Measurements from ENCODE around the gene FSTL4.

Gene FSTL4

GRCh38 chr5:133469846-133470245, 142.5 kb downstream of the FSTL4 start:
- H2AFZ ChIP-seq (ENCODE audit: low read length): no peak overlapping the region
- H3K36me3 ChIP-seq (ENCODE audit: insufficient read depth, low read length): no peaks in the 10 kb centered on the region
- H3K79me2 ChIP-seq (ENCODE audit: insufficient read depth, low read length): no peaks in the 10 kb centered on the region
- TF ChIP-seq CTCF (IDR thresholded peaks at IDR 0.05; ENCODE audit: low read length): no peak
- TF ChIP-seq EZH2 (IDR thresholded peaks at IDR 0.05; ENCODE audit: borderline replicate concordance, low read length): no peak
- no peaks in the 10 kb centered on the region for H3K4me1 ChIP-seq (ENCODE audit: insufficient read depth, low read length, severe bottlenecking)
- no peaks in the 10 kb centered on the region for H3F3A ChIP-seq (ENCODE audit: insufficient read depth, low read length)
- H3K4me2 ChIP-seq (ENCODE audit: low read length): no peak overlapping the region
- no peak overlapping the region for H3K4me3 ChIP-seq (ENCODE audit: low read depth, low read length, poor library complexity, severe bottlenecking)
- no peak overlapping the region for H3K27ac ChIP-seq (ENCODE audit: low read depth, low read length, poor library complexity, severe bottlenecking)
- H3K27me3 ChIP-seq (ENCODE audit: insufficient read depth, low read length): no peaks in the 10 kb centered on the region
- no peaks in the 10 kb centered on the region for H3K9me3 ChIP-seq (ENCODE audit: low read length)
- H3K9me2 ChIP-seq (ENCODE audit: low read depth, low read length): no peaks in the 10 kb centered on the region
- no peak overlapping the region for H3K9ac ChIP-seq (ENCODE audit: low read length)
- no peaks in the 10 kb centered on the region for H4K20me1 ChIP-seq (ENCODE audit: insufficient read depth, low read length)

- Histone ChIP-seq H3K27me3 (ENCODE audit: insufficient read depth, low read length) (no peaks in the 10 kb centered on the region), H3K4me3 (ENCODE audit: low read depth, low read length, poor library complexity, severe bottlenecking) (no peak overlapping the region), H3K79me2 (ENCODE audit: insufficient read depth, low read length) (no peaks in the 10 kb centered on the region), H2AFZ (ENCODE audit: low read length) (no peak overlapping the region), H3K9ac (ENCODE audit: low read length) (no peak overlapping the region), H3K4me2 (ENCODE audit: low read length) (no peak overlapping the region), H3K4me1 (ENCODE audit: insufficient read depth, low read length, severe bottlenecking) (no peaks in the 10 kb centered on the region), H3K36me3 (ENCODE audit: insufficient read depth, low read length) (no peaks in the 10 kb centered on the region), H3K9me3 (ENCODE audit: low read length) (no peaks in the 10 kb centered on the region), H3F3A (ENCODE audit: insufficient read depth, low read length) (no peaks in the 10 kb centered on the region), H3K27ac (ENCODE audit: low read depth, low read length, poor library complexity, severe bottlenecking) (no peak overlapping the region), H3K9me2 (ENCODE audit: low read depth, low read length) (no peaks in the 10 kb centered on the region), H4K20me1 (ENCODE audit: insufficient read depth, low read length) (no peaks in the 10 kb centered on the region)
- no peak for TF ChIP-seq EZH2 (IDR thresholded peaks at IDR 0.05; ENCODE audit: borderline replicate concordance, low read length)
Observed at GRCh38 chr5:133469252-133469651, 143.1 kb downstream of the FSTL4 start.

- H3K27ac ChIP-seq (ENCODE audit: low read depth, low read length, poor library complexity, severe bottlenecking): no peak overlapping the region
- TF ChIP-seq CTCF (IDR thresholded peaks at IDR 0.05; ENCODE audit: low read length): no peak
- TF ChIP-seq EZH2 (IDR thresholded peaks at IDR 0.05; ENCODE audit: borderline replicate concordance, low read length): no peak
- H3F3A ChIP-seq (ENCODE audit: insufficient read depth, low read length): no peaks in the 10 kb centered on the region
- H3K27me3 ChIP-seq (ENCODE audit: insufficient read depth, low read length): no peaks in the 10 kb centered on the region
- H3K4me1 ChIP-seq (ENCODE audit: insufficient read depth, low read length, severe bottlenecking): no peaks in the 10 kb centered on the region
- no peaks in the 10 kb centered on the region for H3K9me3 ChIP-seq (ENCODE audit: low read length)
- no peaks in the 10 kb centered on the region for H4K20me1 ChIP-seq (ENCODE audit: insufficient read depth, low read length)
- H3K4me2 ChIP-seq (ENCODE audit: low read length): no peak overlapping the region
- H3K36me3 ChIP-seq (ENCODE audit: insufficient read depth, low read length): no peaks in the 10 kb centered on the region
- no peak overlapping the region for H3K4me3 ChIP-seq (ENCODE audit: low read depth, low read length, poor library complexity, severe bottlenecking)
- H3K9me2 ChIP-seq (ENCODE audit: low read depth, low read length): no peaks in the 10 kb centered on the region
- no peak overlapping the region for H2AFZ ChIP-seq (ENCODE audit: low read length)
- H3K9ac ChIP-seq (ENCODE audit: low read length): no peak overlapping the region
- H3K79me2 ChIP-seq (ENCODE audit: insufficient read depth, low read length): no peaks in the 10 kb centered on the region
Observed at GRCh38 chr5:133468596-133468995, 143.7 kb downstream of the FSTL4 start.

GRCh38 chr5:133467826-133468463, 144.4 kb downstream of the FSTL4 start:
- Histone ChIP-seq H3K79me2 (ENCODE audit: insufficient read depth, low read length) (no peaks in the 10 kb centered on the region), H3K4me3 (ENCODE audit: low read depth, low read length, poor library complexity, severe bottlenecking) (no peak overlapping the region), H3K4me2 (ENCODE audit: low read length) (no peak overlapping the region), H4K20me1 (ENCODE audit: insufficient read depth, low read length) (no peaks in the 10 kb centered on the region), H3K27me3 (ENCODE audit: insufficient read depth, low read length) (no peaks in the 10 kb centered on the region), H3K9me3 (ENCODE audit: low read length) (no peaks in the 10 kb centered on the region), H3K4me1 (ENCODE audit: insufficient read depth, low read length, severe bottlenecking) (no peaks in the 10 kb centered on the region), H2AFZ (ENCODE audit: low read length) (no peak overlapping the region), H3K9ac (ENCODE audit: low read length) (no peak overlapping the region), H3F3A (ENCODE audit: insufficient read depth, low read length) (no peaks in the 10 kb centered on the region), H3K36me3 (ENCODE audit: insufficient read depth, low read length) (no peaks in the 10 kb centered on the region), H3K9me2 (ENCODE audit: low read depth, low read length) (no peaks in the 10 kb centered on the region), H3K27ac (ENCODE audit: low read depth, low read length, poor library complexity, severe bottlenecking) (no peak overlapping the region)
- no peak for TF ChIP-seq CTCF (IDR thresholded peaks at IDR 0.05; ENCODE audit: low read length)
- no peak for TF ChIP-seq EZH2 (IDR thresholded peaks at IDR 0.05; ENCODE audit: borderline replicate concordance, low read length)
